Fibroblast of the conjunctiva (primary cell): Measurements from ENCODE around the gene IPCEF1.

Experiments
- DNase-seq: peaks from one replicate; pipeline ENCODE4 v3.0.0-alpha.2; 2010; ENCODE audit warnings: low read depth

Gene IPCEF1

GRCh38 chr6:154292855-154293519 is 63.6 kb downstream of the IPCEF1 start:
- no peak for DNase-seq

GRCh38 chr6:154292066-154292465 is 64.5 kb downstream of the IPCEF1 start:
- no peak for DNase-seq

- no peak for DNase-seq
These were observed 66.6 kb downstream of the IPCEF1 start for GRCh38 chr6:154289818-154290508.

GRCh38 chr6:154285826-154286225 is 70.8 kb downstream of the IPCEF1 start:
- DNase-seq: no peak

- no peak for DNase-seq
These were observed 72.2 kb downstream of the IPCEF1 start for GRCh38 chr6:154284313-154284853.

GRCh38 chr6:154280521-154280920 is 76.1 kb downstream of the IPCEF1 start:
- no peak for DNase-seq

GRCh38 chr6:154277629-154278017 is 79.0 kb downstream of the IPCEF1 start:
- no peak for DNase-seq

- DNase-seq: peak; percentile 37
These were observed 79.6 kb downstream of the IPCEF1 start for GRCh38 chr6:154276810-154277628.

GRCh38 chr6:154274168-154274567 is 82.4 kb downstream of the IPCEF1 start:
- DNase-seq: no peak

- DNase-seq: no peak
These were observed 88.1 kb downstream of the IPCEF1 start for GRCh38 chr6:154268486-154268885.

GRCh38 chr6:154267508-154268106 is 89.0 kb downstream of the IPCEF1 start:
- DNase-seq: no peak

GRCh38 chr6:154266560-154267099 is 90.0 kb downstream of the IPCEF1 start:
- no peak for DNase-seq

- DNase-seq: no peak
These were observed 94.8 kb downstream of the IPCEF1 start for GRCh38 chr6:154261688-154262397.

GRCh38 chr6:154258064-154258757 is 98.4 kb downstream of the IPCEF1 start:
- no peak for DNase-seq

- DNase-seq: no peak
These were observed 99.5 kb downstream of the IPCEF1 start for GRCh38 chr6:154257067-154257466.

GRCh38 chr6:154252678-154253077 is 103.9 kb downstream of the IPCEF1 start:
- DNase-seq: no peak

GRCh38 chr6:154251116-154251515 is 105.5 kb downstream of the IPCEF1 start:
- DNase-seq: no peak

- no peak for DNase-seq
These were observed 106.9 kb downstream of the IPCEF1 start for GRCh38 chr6:154249499-154250298.

- no peak for DNase-seq
These were observed 109.3 kb downstream of the IPCEF1 start for GRCh38 chr6:154247119-154247861.
